ENCODE measurements around the gene DHPS. TPM values are rescaled to one million over a fixed set of nuclear protein-coding genes. Genes with fewer than 3 reads are reported as not detected.
A peak's percentile ranks its signal among the peaks of the same experiment; 100 is the strongest.
"Not testable (repeated sequence)": the region's sequence is repeated elsewhere in the genome, so short reads cannot be mapped to it uniquely, and the experiment has no call there.

DHPS gene
- polyA plus RNA-seq, 12 donors: 51.6 to 79.8 (median 62.6) TPM; not detected in 1

DNA sequence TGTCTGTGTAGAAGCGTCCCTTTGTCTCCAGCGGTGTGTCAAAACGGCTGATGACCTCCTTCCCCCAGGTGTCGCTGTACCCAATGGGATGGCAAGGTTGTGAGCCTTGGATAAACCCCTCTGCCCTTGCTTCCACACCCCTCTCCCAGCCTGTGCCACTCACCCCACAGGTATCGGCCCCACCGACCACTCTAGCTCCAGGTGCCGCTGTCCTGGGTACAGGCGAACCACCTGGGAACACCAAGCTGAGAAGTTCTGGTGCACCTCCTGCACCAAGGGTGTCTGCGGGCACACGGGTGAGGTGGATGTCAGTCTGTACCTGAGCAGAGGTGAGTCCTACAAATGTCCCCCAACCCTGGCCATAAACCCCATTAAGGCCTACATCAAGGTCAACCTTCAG lies 31.7 kb downstream of the DHPS start:
- DNase-seq: no peak

DNA sequence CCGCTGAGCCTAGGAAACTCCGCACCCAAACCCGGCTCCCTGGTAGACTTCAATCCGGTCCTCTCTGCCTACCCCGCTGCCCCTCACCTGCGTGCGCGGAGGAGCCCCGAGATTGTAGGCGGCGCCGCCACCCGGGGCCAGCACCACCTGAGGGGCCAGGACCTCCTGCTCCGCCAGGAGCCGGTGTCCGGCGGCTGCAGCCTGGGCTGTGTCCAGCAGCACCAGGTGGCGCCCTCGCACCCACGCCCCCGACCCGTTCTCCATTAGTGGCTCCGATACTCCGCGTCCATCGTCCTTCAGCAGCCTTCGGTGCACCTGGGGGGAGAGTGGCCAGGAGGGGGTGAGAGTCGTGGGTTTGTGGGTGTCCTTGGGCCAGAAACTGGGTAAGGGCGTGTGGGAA lies 33.6 kb downstream of the DHPS start:
- DNase-seq: no peak

DNA sequence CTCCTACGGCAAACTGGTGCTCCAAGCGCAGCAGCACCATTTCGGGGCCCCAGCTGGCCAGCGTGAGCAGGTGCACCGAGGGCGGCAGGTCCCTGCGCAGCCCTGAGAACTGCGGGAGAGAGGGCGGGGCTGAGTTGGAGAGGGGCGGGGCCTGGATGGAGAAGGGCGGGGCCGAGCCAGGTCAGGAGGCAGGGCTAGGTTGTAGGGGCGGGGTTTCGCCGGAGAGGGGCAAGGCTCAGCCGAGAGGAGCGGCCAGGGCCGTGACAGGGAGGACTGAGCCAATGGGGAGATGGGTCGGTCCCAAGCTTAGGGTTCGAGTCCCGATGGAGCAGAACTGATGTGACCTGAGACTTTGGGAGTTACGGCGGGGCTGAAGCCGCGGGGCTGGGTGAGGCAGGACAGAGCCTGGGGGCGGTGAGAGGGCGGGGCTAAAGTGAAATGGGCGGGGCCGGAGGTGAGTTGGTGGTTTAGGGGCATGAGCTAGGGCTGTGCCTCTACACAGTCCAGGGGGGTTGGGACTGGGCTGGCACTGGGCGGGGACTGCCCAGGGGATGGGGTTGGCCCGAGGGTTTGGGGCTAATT lies 34.1 kb downstream of the DHPS start:
- no peak for DNase-seq

DNA sequence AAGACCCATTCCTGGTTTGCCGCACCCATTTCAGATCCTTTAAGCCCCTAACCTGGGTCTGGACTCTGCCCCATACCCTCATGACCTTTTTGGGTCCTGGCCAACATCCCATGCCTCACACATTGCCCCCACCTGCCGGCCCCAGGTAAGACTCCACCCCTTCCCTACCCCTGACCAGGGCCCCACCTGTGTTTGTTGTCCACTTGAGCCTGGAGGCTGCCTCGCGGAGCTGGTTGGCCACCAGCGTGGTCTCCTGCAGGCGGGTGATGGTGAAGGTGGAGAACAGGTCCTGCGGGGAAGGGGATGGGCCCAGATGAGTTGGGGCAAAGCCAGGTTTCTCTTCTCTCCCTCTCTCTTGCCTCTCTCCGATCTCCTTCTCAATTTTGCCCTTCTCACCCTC lies 34.6 kb downstream of the DHPS start:
- DNase-seq: no peak

DNA sequence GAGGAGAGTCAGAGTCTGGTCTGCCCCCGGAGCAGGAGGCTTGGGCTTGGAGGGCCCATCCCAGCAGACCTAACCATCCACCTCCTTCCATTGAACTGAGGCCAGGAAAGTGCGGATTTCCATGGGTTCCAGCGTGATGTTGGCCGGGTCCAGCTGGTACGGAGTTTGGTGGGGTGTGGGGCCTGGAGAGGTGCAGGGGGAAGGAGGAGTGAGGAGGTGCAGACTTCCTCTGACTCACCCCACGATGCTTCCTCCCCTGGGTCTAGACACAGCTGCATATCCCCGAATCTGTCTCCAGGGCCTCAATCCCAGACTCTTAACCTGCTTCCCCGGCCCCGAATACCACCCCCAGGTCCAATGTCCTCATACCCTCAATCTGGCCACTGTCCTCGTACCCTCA lies 35.1 kb downstream of the DHPS start:
- no peak for DNase-seq

DNA sequence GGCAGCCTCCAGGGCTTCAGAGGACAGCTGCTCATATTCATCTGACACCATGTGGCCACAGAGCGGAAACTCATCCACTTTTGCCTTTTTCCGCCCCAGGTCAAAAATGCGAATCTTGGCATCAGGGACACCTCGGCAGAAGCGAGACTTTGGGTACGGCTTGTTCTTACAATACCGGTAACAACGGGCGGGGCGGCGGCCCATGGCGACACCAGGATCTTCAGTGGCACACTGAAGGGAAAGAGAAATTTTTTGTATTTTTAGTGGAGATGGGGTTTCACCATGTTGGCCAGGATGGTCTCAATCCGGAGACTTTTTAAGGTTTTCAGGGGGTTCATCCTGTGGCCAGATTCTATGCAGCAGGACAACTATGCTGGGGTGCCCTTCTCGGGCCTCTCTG lies 38.0 kb downstream of the DHPS start:
- not testable (repeated sequence) for DNase-seq

DNA sequence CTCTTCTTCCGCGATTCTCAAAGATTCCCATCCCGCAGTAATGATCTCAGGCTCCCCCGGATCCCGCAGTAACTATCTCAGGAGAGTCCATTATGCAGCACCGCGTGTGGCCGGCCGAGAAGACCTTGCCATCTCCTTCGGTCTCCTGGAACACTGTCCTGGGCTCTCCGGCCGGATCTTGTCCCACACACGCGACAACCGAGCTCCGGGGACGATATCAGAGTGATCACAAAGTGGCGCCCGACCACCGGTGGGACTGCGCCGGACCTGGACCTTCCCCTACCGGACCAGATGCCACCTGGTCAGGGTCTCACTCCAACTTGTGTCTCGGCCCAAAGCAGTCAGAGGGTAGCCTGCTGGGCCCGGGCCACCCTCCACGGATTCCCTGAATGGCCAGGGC lies 39.2 kb downstream of the DHPS start:
- DNase-seq: no peak

DNA sequence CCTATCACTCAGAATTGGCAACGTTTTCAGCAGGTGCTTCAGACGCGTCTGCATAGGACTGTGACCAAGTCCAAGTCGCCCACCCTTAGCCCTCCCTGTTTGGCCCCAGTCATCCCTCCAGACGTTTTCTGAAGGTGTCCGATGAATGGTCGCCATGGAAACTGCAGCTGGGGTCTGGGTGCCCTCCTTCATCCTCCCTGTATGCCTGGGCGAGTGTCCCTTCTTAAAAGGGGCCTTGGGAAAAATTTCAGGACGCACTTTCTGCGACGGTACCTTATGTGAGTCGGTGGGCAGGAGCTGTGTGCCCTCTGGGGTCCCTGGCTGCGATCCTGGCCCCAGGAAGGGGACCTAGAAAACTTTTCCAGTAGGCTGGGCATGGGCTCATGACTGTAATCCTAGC lies 40.2 kb downstream of the DHPS start:
- no peak for DNase-seq

DNA sequence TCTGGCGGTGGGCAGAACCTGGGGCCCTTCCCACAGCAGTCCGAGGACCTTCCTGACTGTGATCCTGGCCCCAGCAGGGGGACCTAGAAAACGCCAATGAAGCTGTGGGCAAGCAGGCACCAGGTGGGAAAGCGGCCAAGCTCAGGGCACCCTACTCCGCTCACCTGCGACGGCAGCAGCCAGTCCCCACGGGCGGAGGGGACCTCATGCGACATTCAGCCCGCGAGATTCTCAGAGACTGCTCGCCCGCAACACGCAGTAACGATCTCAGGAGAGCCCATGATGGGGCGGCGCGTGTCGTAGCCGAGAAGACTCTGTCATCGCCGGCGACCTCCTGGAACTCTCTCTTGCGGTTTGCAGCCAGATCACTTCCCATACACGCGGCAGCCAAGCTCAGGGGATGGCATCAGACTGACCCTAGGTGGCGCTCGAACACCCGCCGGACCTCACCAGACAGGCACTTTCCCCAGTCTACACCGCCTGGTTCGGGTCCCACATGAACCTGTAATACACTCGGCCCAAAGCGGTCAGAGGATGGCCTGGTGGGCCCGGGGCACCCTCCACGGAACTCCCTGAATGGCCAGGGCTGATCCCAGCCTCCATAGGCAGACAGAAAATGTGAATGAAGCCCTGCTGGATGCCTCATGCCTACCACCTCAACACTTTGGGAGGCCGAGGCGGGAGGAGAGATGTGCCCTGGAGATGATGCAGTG lies 41.6 kb downstream of the DHPS start:
- DNase-seq: peak; percentile 62

DNA sequence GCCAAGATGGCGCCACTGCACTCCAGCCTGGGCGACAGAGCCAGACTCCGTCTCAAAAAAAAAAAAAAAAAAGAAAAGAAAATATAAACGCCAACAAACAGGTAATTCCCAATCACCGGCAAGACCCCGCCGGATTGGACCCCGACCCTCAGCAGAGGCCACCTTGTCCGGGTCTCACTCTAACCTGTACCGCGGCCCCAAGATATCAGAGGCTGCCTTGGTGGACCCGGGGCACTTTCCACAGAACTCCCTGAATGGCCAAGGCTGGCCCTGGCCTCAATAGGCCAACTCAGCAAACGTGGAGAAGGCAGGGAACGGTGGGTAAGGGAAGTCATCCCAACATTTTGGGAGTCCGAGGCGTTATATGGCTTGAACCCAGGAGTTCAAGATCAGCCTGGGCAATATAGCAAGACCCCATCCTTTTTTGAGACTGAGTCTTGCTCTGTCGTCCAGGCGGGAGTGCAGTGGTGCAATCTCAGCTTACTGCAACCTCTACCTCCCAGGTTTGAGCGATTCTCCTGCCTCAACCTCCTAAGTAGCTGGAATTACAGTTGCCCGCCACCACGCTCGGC lies 43.0 kb downstream of the DHPS start:
- no peak for DNase-seq

DNA sequence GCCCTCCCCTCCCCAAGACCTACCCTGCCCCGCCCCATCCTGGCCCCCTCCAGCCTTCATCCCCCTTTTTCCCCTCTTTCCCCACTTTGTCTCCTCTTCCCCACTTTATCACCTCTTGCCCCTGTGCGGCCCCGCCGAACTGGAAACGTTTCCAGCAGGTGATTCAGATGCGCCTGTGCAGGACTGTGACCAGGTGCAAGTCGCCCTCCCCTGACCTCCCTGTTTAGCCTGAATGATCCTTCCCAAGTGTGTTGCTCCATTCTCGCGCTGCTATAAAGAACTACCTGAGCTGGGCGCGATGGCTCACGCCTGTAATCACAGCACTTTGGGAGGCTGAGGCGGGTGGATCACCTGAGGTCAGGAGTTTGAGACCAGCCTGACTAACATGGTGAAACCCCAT lies 45.0 kb downstream of the DHPS start:
- no peak for DNase-seq

DNA sequence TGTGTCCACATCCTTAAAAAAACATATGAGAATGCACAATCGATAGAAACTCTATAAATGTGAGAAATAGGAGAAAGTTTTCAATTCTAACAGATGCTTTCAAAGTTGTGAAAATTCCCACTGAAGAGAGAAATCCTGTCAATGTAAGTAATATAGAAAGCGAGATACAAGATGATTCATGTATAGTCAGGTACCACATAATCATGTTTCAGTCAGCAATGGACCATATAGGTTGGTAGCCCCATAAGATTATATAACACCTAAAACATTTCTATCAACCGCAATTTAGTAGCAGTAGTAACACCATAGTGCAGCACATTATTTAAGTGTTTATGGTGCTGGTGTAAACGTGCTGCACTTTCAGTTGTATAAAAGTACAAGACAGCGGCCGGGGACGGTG lies 52.5 kb downstream of the DHPS start:
- DNase-seq: no peak

DNA sequence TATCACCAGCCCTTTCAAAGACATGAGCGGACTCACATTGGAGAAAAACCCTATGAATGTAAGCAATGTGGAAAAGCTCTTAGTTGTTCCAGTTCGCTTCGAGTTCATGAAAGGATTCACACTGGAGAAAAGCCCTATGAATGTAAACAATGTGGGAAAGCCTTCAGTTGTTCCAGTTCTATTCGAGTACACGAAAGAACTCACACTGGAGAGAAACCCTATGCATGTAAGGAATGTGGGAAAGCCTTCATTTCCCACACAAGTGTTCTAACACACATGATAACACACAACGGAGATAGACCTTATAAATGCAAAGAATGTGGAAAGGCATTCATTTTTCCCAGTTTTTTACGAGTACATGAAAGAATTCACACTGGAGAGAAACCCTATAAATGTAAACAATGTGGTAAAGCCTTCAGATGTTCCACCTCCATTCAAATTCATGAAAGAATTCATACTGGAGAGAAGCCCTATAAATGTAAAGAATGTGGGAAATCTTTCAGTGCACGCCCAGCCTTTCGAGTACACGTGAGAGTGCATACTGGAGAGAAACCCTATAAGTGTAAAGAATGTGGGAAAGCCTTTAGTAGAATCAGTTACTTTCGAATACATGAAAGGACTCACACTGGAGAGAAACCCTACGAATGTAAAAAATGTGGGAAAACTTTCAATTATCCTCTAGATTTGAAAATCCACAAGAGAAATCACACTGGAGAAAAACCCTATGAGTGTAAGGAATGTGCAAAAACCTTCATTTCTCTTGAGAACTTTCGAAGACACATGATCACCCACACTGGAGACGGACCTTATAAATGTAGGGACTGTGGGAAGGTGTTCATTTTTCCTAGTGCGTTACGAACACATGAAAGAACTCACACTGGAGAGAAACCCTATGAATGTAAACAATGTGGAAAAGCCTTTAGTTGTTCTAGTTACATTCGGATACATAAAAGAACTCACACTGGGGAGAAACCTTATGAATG lies 53.3 kb downstream of the DHPS start:
- no peak for DNase-seq

DNA sequence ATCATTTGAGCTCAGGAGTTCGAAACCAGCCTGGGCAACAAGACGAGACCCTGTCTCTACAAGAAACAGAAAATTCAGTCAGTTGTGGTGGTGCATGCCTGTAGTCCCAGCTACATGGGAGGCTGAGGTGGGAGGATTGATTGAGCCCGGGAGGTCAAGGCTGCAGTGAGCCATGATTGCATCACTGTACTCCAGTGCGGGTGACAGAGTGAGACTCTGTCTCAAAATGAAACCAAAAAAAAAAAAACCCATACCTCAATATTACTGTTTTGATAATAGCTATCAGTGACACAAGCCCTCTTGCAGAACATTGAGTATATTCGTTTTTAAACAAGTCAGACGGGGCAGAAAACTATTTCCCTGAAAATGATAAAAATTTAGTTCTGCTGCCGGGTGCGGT lies 54.7 kb downstream of the DHPS start:
- DNase-seq: no peak

Other genes with a start within 250 kb of the DHPS start
- 1 to 10 TPM in 11 of 12 donors, not detected in 1; 2.9 to 5.5 (median 4.1) TPM for gene ZNF443, start 240.9 kb downstream of the DHPS start, polyA plus RNA-seq (ENCODE audit: insufficient read length in 12 of 12)
- gene ZNF709, start 197.1 kb downstream of the DHPS start, polyA plus RNA-seq (ENCODE audit: insufficient read length in 12 of 12): 1 to 10 TPM in 10 of 12 donors, not detected in 2; 2.3 to 4.8 (median 3.3) TPM
- gene ZNF564, start 130.4 kb downstream of the DHPS start, polyA plus RNA-seq (ENCODE audit: insufficient read length in 12 of 12): 1 to 10 TPM in 11 of 12 donors, not detected in 1; 4.2 to 7.1 (median 5.8) TPM
- 1 to 10 TPM in 11 of 12 donors, not detected in 1; 2.1 to 4.9 (median 3.2) TPM for gene ZNF490, start 71.1 kb downstream of the DHPS start, polyA plus RNA-seq (ENCODE audit: insufficient read length in 12 of 12)
- gene ZNF791, start 71.0 kb downstream of the DHPS start, polyA plus RNA-seq (ENCODE audit: insufficient read length in 12 of 12): 10 to 100 TPM; 11.9 to 92.2 (median 13.7) TPM
- 10 to 100 TPM in 11 of 12 donors, not detected in 1; 21.6 to 53.9 (median 26.4) TPM for gene MAN2B1, start 15.1 kb downstream of the DHPS start, polyA plus RNA-seq (ENCODE audit: insufficient read length in 12 of 12)
- gene WDR83, start 15.1 kb downstream of the DHPS start, polyA plus RNA-seq (ENCODE audit: insufficient read length in 12 of 12): 10 to 100 TPM in 5 of 12 donors, 1 to 10 TPM in 6, not detected in 1; 6.7 to 16.7 (median 9.9) TPM
- gene GNG14, start 6.1 kb upstream of the DHPS start, polyA plus RNA-seq (ENCODE audit: insufficient read length in 12 of 12): under 1 TPM in 2 of 12 donors, not detected in 10; 0.46 to 0.98 TPM
- gene FBXW9, start 14.8 kb upstream of the DHPS start, polyA plus RNA-seq (ENCODE audit: insufficient read length in 12 of 12): 1 to 10 TPM in 11 of 12 donors, not detected in 1; 2.4 to 6.3 (median 3.5) TPM
- gene TNPO2, start 42.1 kb upstream of the DHPS start, polyA plus RNA-seq (ENCODE audit: insufficient read length in 12 of 12): 10 to 100 TPM in 11 of 12 donors, not detected in 1; 37.4 to 93.0 (median 51.3) TPM
- gene TRIR, start 52.8 kb upstream of the DHPS start, polyA plus RNA-seq (ENCODE audit: insufficient read length in 12 of 12): 100 to 1,000 TPM in 11 of 12 donors, not detected in 1; 130 to 438 (median 158) TPM
- gene GET3, start 55.6 kb upstream of the DHPS start, polyA plus RNA-seq (ENCODE audit: insufficient read length in 12 of 12): 10 to 100 TPM in 11 of 12 donors, not detected in 1; 36.1 to 51.0 (median 40.6) TPM
- gene BEST2, start 69.9 kb upstream of the DHPS start, polyA plus RNA-seq (ENCODE audit: insufficient read length in 12 of 12): under 1 TPM in 4 of 12 donors, not detected in 8; 0.08 to 0.14 (median 0.11) TPM
- gene HOOK2, start 93.7 kb upstream of the DHPS start, polyA plus RNA-seq (ENCODE audit: insufficient read length in 12 of 12): 10 to 100 TPM in 11 of 12 donors, not detected in 1; 12.4 to 78.3 (median 24.2) TPM
- gene JUNB, start 109.6 kb upstream of the DHPS start, polyA plus RNA-seq (ENCODE audit: insufficient read length in 12 of 12): 100 to 1,000 TPM in 2 of 12 donors, 10 to 100 TPM in 9, not detected in 1; 18.0 to 187 (median 38.3) TPM
- 100 to 1,000 TPM in 11 of 12 donors, not detected in 1; 124 to 185 (median 148) TPM for gene PRDX2, start 119.9 kb upstream of the DHPS start, polyA plus RNA-seq (ENCODE audit: insufficient read length in 12 of 12)
- gene THSD8, start 120.2 kb upstream of the DHPS start, polyA plus RNA-seq (ENCODE audit: insufficient read length in 12 of 12): 1 to 10 TPM in 10 of 12 donors, not detected in 2; 1.4 to 7.1 (median 4.2) TPM
- 10 to 100 TPM in 10 of 12 donors, not detected in 2; 13.3 to 25.6 (median 17.6) TPM for gene RNASEH2A, start 124.7 kb upstream of the DHPS start, polyA plus RNA-seq (ENCODE audit: insufficient read length in 12 of 12)
- gene RTBDN, start 152.7 kb upstream of the DHPS start, polyA plus RNA-seq (ENCODE audit: insufficient read length in 12 of 12): under 1 TPM in 1 of 12 donors, not detected in 11; 0.16 TPM
- 10 to 100 TPM in 1 of 12 donors, under 1 TPM in 10, not detected in 1; 0.16 to 12.0 (median 0.62) TPM for gene MAST1, start 156.6 kb upstream of the DHPS start, polyA plus RNA-seq (ENCODE audit: insufficient read length in 12 of 12)
- gene DNASE2, start 199.6 kb upstream of the DHPS start, polyA plus RNA-seq (ENCODE audit: insufficient read length in 12 of 12): 10 to 100 TPM in 4 of 12 donors, 1 to 10 TPM in 7, not detected in 1; 6.4 to 18.1 (median 8.6) TPM
- gene KLF1, start 205.3 kb upstream of the DHPS start, polyA plus RNA-seq (ENCODE audit: insufficient read length in 12 of 12): 1 to 10 TPM in 1 of 12 donors, under 1 TPM in 9, not detected in 2; 0.15 to 2.8 (median 0.43) TPM
- gene GCDH, start 209.3 kb upstream of the DHPS start, polyA plus RNA-seq (ENCODE audit: insufficient read length in 12 of 12): 10 to 100 TPM in 11 of 12 donors, not detected in 1; 15.0 to 33.8 (median 25.4) TPM
- gene SYCE2, start 237.4 kb upstream of the DHPS start, polyA plus RNA-seq (ENCODE audit: insufficient read length in 12 of 12): 1 to 10 TPM in 10 of 12 donors, not detected in 2; 2.1 to 4.5 (median 3.2) TPM

Measured in muscle of arm (tissue), 12 donors.